Osteoblast (primary cell): ENCODE data around the gene CDKAL1. TPM values are rescaled to one million over a fixed set of nuclear protein-coding genes. Genes with fewer than 3 reads are reported as not detected.
A peak's percentile ranks its signal among the peaks of the same experiment; 100 is the strongest.

Experiments
- DNase-seq: peaks from one replicate; pipeline ENCODE4 v3.0.0; 2011; ENCODE audit warnings: low spot score, mixed read lengths; ENCODE audit not compliant: insufficient read length; ENCODE audit errors: missing footprints
- H2AFZ ChIP-seq: 2 replicates; pipeline ENCODE4 v1.6.0; 2011; ENCODE audit warnings: mild to moderate bottlenecking, low read length
- H3K27ac ChIP-seq: 2 replicates; pipeline ENCODE4 v1.5.1; 2011; ENCODE audit warnings: mild to moderate bottlenecking, low read depth, low read length, moderate library complexity
- H3K27me3 ChIP-seq: 2 replicates; pipeline ENCODE4 v1.6.0; 2012; ENCODE audit warnings: mild to moderate bottlenecking, control low read depth, inconsistent platforms, low read length, moderate library complexity; ENCODE audit not compliant: insufficient read depth
- H3K36me3 ChIP-seq: 2 replicates; pipeline ENCODE4 v1.5.1; 2011; ENCODE audit warnings: mild to moderate bottlenecking, low read length, control low read depth, moderate library complexity; ENCODE audit not compliant: insufficient read depth
- H3K4me1 ChIP-seq: 2 replicates; pipeline ENCODE4 v1.5.1; 2011; ENCODE audit warnings: mild to moderate bottlenecking, low read length, control low read depth, moderate library complexity; ENCODE audit not compliant: insufficient read depth
- H3K4me2 ChIP-seq: 2 replicates; pipeline ENCODE4 v1.6.0; 2011; ENCODE audit warnings: mild to moderate bottlenecking, low read length; ENCODE audit not compliant: insufficient read depth
- H3K4me3 ChIP-seq: fragments of 200-600 bp; sonication (generic); 3 replicates; pipeline ENCODE4 v1.5.1; 2012; ENCODE audit warnings: mild to moderate bottlenecking, low read length, inconsistent platforms; ENCODE audit not compliant: insufficient read depth
- H3K79me2 ChIP-seq: 2 replicates; pipeline ENCODE4 v1.6.0; 2012; ENCODE audit warnings: mild to moderate bottlenecking, low read length, control low read depth, inconsistent platforms; ENCODE audit not compliant: insufficient read depth
- H3K9me3 ChIP-seq: 2 replicates; pipeline ENCODE4 v1.5.1; 2011; ENCODE audit warnings: low read depth, low read length, control low read depth
- H4K20me1 ChIP-seq: 2 replicates; pipeline ENCODE4 v1.6.0; 2012; ENCODE audit warnings: mild to moderate bottlenecking, low read length, control low read depth; ENCODE audit not compliant: insufficient read depth
- total RNA-seq: library from RNA; depleted of rRNA; stranded (reverse); fragments of >200 nt; gene quantifications from 2 replicates; pipeline ENCODE4 v1.2.3, GENCODE V29; 2012
- TF ChIP-seq, protein P1 (sequence below): IDR thresholded peaks from 2 replicates; pipeline ENCODE4 v1.5.1; 2011; ENCODE audit warnings: mild to moderate bottlenecking, low read depth, low read length, moderate library complexity; ENCODE audit errors: extremely low read depth

The CDKAL1 gene
- total RNA-seq, 1 donor = 18.5 TPM

DNA sequence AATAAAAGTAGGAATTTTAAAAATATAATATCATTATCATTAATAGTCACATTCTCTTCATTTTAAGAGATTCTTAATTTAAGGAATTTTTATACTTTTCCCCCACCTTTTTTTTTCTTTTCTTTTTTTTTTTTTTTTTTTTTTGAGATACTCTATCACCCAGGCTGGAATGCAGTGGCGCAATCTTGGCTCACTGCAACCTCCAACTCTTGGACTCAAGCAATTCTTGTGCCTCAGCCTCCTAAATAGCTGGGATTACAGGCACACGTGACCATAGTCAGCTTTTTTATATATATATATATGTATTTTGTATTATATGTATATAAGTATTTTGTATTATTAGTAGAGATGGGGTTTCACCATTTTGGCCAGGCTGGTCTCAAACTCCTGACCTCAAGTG, 457.7 kb downstream of the CDKAL1 start:
- H3K79me2 ChIP-seq = no peaks in the 10 kb centered on the region
- H3K27me3 ChIP-seq = no peaks in the 10 kb centered on the region
- H3K4me1 ChIP-seq = peaks cover 1% of the 10 kb centered on the region
- no peak overlapping the region for H3K4me3 ChIP-seq
- H3K36me3 ChIP-seq = no peaks in the 10 kb centered on the region
- no peaks in the 10 kb centered on the region for H3K9me3 ChIP-seq
- TF ChIP-seq, protein P1, sequence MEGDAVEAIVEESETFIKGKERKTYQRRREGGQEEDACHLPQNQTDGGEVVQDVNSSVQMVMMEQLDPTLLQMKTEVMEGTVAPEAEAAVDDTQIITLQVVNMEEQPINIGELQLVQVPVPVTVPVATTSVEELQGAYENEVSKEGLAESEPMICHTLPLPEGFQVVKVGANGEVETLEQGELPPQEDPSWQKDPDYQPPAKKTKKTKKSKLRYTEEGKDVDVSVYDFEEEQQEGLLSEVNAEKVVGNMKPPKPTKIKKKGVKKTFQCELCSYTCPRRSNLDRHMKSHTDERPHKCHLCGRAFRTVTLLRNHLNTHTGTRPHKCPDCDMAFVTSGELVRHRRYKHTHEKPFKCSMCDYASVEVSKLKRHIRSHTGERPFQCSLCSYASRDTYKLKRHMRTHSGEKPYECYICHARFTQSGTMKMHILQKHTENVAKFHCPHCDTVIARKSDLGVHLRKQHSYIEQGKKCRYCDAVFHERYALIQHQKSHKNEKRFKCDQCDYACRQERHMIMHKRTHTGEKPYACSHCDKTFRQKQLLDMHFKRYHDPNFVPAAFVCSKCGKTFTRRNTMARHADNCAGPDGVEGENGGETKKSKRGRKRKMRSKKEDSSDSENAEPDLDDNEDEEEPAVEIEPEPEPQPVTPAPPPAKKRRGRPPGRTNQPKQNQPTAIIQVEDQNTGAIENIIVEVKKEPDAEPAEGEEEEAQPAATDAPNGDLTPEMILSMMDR = no peak
- no peak overlapping the region for H2AFZ ChIP-seq
- H4K20me1 ChIP-seq = no peaks in the 10 kb centered on the region
- H3K4me2 ChIP-seq = no peak overlapping the region
- no peak overlapping the region for H3K27ac ChIP-seq
- no peak for DNase-seq

DNA sequence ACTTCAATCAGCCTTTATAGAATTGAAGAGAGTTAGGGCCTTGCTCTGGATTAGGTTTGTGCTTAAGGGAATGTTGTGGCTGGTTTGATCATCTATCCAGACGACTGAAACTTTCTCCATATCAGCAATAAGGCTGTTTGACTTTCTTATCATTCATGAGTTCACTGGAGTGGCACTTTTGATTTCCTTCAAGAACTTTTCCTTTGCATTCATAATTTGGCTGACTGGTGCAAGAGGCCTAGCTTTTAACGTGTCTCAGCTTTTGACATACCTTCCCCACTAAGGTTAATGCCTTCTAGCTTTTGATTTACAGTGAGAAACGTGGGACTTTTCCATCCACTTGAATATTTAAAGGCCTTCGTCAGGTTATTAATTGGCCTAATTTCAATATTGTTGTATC, 461.8 kb downstream of the CDKAL1 start:
- TF ChIP-seq, protein P1 = no peak
- no peak overlapping the region for H3K4me2 ChIP-seq
- peaks cover 17% of the 10 kb centered on the region for H3K4me1 ChIP-seq
- H2AFZ ChIP-seq = no peak overlapping the region
- no peaks in the 10 kb centered on the region for H3K36me3 ChIP-seq
- no peak for DNase-seq
- H3K79me2 ChIP-seq = no peaks in the 10 kb centered on the region
- no peaks in the 10 kb centered on the region for H4K20me1 ChIP-seq
- no peaks in the 10 kb centered on the region for H3K27me3 ChIP-seq
- no peak overlapping the region for H3K27ac ChIP-seq
- no peaks in the 10 kb centered on the region for H3K9me3 ChIP-seq
- no peak overlapping the region for H3K4me3 ChIP-seq

DNA sequence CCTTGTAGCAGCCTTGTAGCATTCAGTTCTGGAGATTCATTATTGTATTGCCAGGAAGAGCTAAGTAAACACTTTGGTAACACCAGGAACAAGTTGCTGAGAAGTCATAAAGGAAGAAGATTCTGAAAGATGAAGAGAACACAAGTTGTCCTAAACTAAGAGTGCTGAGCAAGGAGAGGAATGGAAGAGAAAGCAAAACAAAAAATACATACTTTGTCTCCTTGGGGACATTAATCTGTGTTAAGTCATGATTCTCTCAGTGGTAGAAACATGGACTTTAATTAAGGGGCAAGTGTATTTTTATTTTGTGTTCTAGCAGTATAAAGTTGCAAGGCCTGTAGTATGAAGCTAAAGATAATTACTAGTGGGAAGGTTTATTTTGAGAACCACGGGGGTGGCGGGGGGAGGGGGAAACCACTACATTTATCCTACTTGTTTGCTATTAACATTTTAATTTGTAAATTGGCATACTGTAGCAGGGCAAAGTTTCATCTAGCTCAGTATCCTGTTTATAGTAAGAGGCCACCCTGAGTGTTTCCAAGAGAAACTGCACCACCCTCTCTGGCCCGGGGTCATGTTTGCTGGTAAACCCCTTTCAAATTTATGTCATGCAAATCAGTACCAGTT, 463.0 kb downstream of the CDKAL1 start:
- Histone ChIP-seq H3K4me1 (peaks cover 28% of the 10 kb centered on the region), H3K4me2 (peak overlapping the region; percentile 37), H4K20me1 (no peaks in the 10 kb centered on the region), H2AFZ (peak overlapping the region; percentile 23), H3K27ac (no peak overlapping the region), H3K79me2 (no peaks in the 10 kb centered on the region), H3K9me3 (no peaks in the 10 kb centered on the region), H3K4me3 (no peak overlapping the region), H3K27me3 (no peaks in the 10 kb centered on the region), H3K36me3 (no peaks in the 10 kb centered on the region)
- TF ChIP-seq, protein P1 = no peak
- DNase-seq = no peak

DNA sequence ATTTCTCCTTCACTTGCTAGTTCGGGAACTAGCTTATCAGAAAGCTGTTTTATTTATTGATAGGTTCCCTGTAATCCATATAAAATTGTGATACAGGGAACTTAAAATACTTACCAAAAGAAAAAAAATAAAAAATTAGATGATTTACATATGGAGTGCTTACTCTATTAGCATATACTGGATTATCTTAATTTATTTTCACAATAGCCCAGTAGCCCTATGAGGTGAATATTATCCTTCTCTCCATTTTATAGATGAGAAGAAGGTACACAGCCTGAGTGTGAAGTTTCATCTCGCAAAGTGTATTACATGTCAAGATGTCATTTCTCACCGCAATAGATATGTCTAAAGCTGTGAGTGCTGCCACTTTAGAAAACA, 463.5 kb downstream of the CDKAL1 start:
- Histone ChIP-seq H3K4me3 (no peak overlapping the region), H3K4me2 (peak overlapping the region; percentile 37), H2AFZ (no peak overlapping the region), H3K27ac (no peak overlapping the region), H3K79me2 (no peaks in the 10 kb centered on the region), H3K4me1 (peaks cover 28% of the 10 kb centered on the region), H3K9me3 (no peaks in the 10 kb centered on the region), H3K36me3 (no peaks in the 10 kb centered on the region), H3K27me3 (no peaks in the 10 kb centered on the region), H4K20me1 (no peaks in the 10 kb centered on the region)
- TF ChIP-seq, protein P1 = no peak
- no peak for DNase-seq
